ENCODE data around the gene CATSPERZ. TPM values are rescaled to one million over a fixed set of nuclear protein-coding genes. Genes with fewer than 3 reads are reported as not detected.

Gene CATSPERZ
- total RNA-seq, 4 donors from 2014 or later: 0.80 TPM; not detected in 3

DNA sequence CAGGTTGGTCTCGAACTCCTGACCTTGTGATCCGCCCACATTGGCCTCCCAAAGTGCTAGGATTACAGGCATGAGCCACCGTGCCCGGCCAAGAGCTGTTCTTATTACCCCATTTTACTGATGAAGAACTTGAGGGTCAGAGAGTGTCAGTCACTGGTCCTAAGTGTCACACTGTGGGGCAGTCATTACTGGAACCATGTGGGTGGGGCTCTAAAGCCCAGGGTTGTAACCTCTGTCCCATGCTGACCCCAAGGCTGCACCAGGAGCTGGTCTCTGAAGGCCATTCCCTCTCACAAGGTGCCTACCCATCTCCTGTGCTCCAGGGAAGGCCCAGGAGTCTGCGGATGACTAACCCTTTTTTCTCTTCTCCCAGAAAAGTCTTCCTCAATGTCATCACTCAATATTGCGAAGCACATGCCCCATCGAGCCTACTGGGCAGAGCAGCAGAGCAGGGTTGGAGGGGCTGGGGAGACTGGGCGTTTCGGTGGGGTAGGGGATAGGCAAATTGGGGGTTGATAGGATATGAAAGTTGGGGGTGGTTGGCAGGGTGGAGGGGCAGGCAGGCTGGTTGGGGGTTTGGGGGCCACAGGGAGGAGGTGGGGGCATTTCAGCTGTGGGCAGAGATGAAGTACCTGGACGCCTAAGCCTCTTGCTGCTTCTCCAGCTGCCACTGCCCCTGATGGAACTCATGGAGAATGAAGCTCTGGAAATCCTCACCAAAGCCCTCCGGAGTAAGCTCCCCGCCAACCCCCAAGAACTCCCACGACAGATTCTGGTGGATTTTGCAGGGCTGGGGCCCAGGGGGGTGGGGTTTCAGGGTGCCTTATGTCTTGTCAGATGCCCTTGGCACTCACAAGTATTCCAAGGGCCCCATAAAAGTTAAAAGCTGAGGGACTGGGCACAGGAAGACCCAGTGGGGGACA, 3.2 kb downstream of the CATSPERZ start:
- 81% methylated on average over 9 of the region's 13 CpGs for WGBS
- intact Hi-C loops (cut with DNase I): loop anchor here (5.0 kb wide), 1 partner anchor 36 kb away; no protein-coding TSS in a partner anchor
- H3K4me1 ChIP-seq: peaks cover 37 to 70% (median 65%) of the 10 kb centered on the region in 4 donors
- H3K27ac ChIP-seq (replicated peaks in 1 of 4): peak overlapping the region; percentile 86 to 98 (median 92)
- H3K27me3 ChIP-seq: peaks cover 3 to 50% (median 22%) of the 10 kb centered on the region in 4 donors
- H3K9me3 ChIP-seq: no peaks in the 10 kb centered on the region
- TF ChIP-seq EP300 (IDR thresholded peaks at IDR 0.05) (no peak), CTCF (IDR thresholded peaks at IDR 0.05) (no peak), POLR2AphosphoS5 (IDR thresholded peaks at IDR 0.05) (no peak), POLR2A (IDR thresholded peaks at IDR 0.05; ENCODE audit: low read depth) (no peak)
- peak overlapping the region in 3 of 4 donors; percentile 69 to 79 (median 77) for H3K4me3 ChIP-seq
- DNase-seq (ENCODE audit: extremely low spot score): no peak
- no peaks in the 10 kb centered on the region for H3K36me3 ChIP-seq

GRCh38 chr11:64304032-64304315, 3.8 kb downstream of the CATSPERZ start:
- peaks cover 36 to 66% (median 63%) of the 10 kb centered on the region in 4 donors for H3K4me1 ChIP-seq
- TF ChIP-seq CTCF (IDR thresholded peaks at IDR 0.05) (no peak), POLR2AphosphoS5 (IDR thresholded peaks at IDR 0.05) (no peak), EP300 (IDR thresholded peaks at IDR 0.05) (no peak), POLR2A (IDR thresholded peaks at IDR 0.05; ENCODE audit: low read depth) (no peak)
- peak overlapping the region; percentile 69 to 84 (median 78) for H3K4me3 ChIP-seq
- DNase-seq (ENCODE audit: extremely low spot score): no peak
- H3K9me3 ChIP-seq: no peaks in the 10 kb centered on the region
- intact Hi-C loops (cut with DNase I): loop anchor here (5.0 kb wide), 1 partner anchor 37 kb away; no protein-coding TSS in a partner anchor
- peak overlapping the region; percentile 86 to 98 (median 92) for H3K27ac ChIP-seq (replicated peaks in 1 of 4)
- peaks cover 0 to 2% (median 0%) of the 10 kb centered on the region in 4 donors for H3K36me3 ChIP-seq
- 53% methylated on average over 3 of the region's 5 CpGs for WGBS
- H3K27me3 ChIP-seq: peaks cover 0 to 44% (median 19%) of the 10 kb centered on the region in 4 donors

DNA sequence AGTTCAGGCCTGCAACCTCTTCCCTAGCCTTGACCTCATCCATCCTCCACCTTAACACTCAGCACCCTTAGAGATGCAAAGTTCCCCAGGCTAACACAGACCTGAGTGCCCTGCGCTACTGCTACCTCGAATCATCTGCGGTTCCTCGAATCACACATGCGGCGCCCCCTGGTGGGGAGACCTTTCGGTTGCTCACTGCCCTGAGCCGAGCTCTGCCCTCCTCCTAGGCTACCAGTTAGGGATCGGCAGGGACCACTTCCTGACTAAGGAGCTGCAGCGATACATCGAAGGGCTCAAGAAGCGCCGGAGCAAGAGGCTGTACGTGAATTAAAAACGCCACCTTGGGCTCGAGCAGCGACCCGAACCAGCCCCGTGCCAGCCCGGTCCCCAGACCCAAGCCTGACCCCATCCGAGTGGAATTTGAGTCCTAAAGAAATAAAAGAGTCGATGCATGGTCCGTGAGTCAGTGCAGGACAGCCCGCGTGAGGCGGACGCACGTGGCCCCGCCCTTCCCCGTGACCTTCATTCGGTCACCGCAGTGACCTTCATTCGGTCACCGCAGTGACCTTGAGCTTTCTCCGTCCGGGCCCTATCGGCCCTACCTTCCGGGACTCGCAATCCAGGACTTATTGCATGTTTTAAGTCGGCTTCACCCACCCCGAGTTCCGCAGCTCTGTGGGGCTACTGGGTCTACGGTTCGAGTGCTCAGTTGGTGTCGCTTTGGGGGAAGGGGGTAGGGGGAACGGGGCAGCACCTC, 4.3 kb downstream of the CATSPERZ start:
- WGBS: 0% methylated on average over 30 of the region's 46 CpGs
- TF ChIP-seq CTCF (IDR thresholded peaks at IDR 0.05) (peak; percentile 82 to 88 (median 88)), POLR2AphosphoS5 (IDR thresholded peaks at IDR 0.05) (peak; percentile 39 to 42), POLR2A (IDR thresholded peaks at IDR 0.05; ENCODE audit: low read depth) (no peak)
- intact Hi-C loops (cut with DNase I): loop anchor here (5.0 kb wide), 1 partner anchor 37 kb away; no protein-coding TSS in a partner anchor

GRCh38 chr11:64305075-64305690, 5.0 kb downstream of the CATSPERZ start, which contains the start of gene ESRRA:
Gene ESRRA (plus strand): TSS chr11:64305524. CDS start chr11:64307180, 1,656 bp downstream.
- Histone ChIP-seq H3K4me1 (peaks cover 24 to 54% (median 51%) of the 10 kb centered on the region in 4 donors), H3K27ac (replicated peaks in 1 of 4) (peak within 1 kb of the TSS; percentile 89 to 98 (median 92)), H3K9me3 (no peaks in the 10 kb centered on the region), H3K4me3 (peak within 1 kb of the TSS; percentile 69 to 84 (median 78)), H3K36me3 (peaks cover 0 to 5% (median 0%) of the 10 kb centered on the region in 4 donors), H3K27me3 (peaks cover 0 to 32% (median 10%) of the 10 kb centered on the region in 4 donors)
- 0% methylated on average over 1 of the region's 81 CpGs for WGBS
- TF ChIP-seq POLR2A (IDR thresholded peaks at IDR 0.05; ENCODE audit: low read depth) (no peak), POLR2AphosphoS5 (IDR thresholded peaks at IDR 0.05) (peak; percentile 88 to 89), CTCF (IDR thresholded peaks at IDR 0.05) (peak in 1 of 3 experiments; percentile 18), EP300 (IDR thresholded peaks at IDR 0.05) (no peak)
- intact Hi-C loops (cut with DNase I): no loop called here
- peak; percentile 100 for DNase-seq (ENCODE audit: extremely low spot score)

More for the DNA sequence above, 4.3 kb downstream of the CATSPERZ start:
- peak overlapping the region; percentile 69 to 84 (median 78) for H3K4me3 ChIP-seq
- H3K36me3 ChIP-seq: peaks cover 0 to 5% (median 0%) of the 10 kb centered on the region in 4 donors
- H3K9me3 ChIP-seq: no peaks in the 10 kb centered on the region
- peak overlapping the region; percentile 86 to 98 (median 92) for H3K27ac ChIP-seq (replicated peaks in 1 of 4)
- H3K27me3 ChIP-seq: peaks cover 0 to 39% (median 16%) of the 10 kb centered on the region in 4 donors
- peak; percentile 98 for DNase-seq (ENCODE audit: extremely low spot score)
- H3K4me1 ChIP-seq: peaks cover 31 to 61% (median 58%) of the 10 kb centered on the region in 4 donors

All from esophagus muscularis mucosa (tissue), 4 donors.